ENCODE data around the gene KRT77.

The KRT77 gene

DNA sequence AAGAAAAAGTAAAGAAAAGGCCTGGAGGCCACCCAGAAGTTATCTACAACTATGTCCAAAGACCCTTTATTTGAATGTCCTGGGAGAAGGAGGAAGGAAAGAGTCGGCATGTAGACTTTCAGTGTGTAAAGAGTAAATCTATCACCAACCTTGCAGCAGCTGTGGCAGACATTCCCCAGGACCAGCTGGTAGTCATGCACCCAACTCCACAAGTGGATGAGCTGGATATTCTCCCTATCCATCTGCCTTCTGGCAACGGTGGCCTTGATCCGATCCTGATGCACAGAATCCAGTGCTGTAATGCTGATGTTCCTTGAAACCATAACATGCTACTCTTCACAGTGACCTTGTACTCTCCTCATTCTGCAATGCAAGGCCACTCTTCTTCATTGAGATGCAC lies 46.5 kb upstream of the KRT77 start:
- Histone ChIP-seq H3K4me3 (ENCODE audit: low read length) (no peak overlapping the region), H3K27me3 (replicated peaks; ENCODE audit: insufficient read depth, low read length) (peaks cover 66% of the 10 kb centered on the region), H3K9me2 (replicated peaks; ENCODE audit: insufficient read depth, low read length) (no peaks in the 10 kb centered on the region), H2AFZ (ENCODE audit: low read length) (no peak overlapping the region), H3K9me3 (replicated peaks; ENCODE audit: insufficient read depth, low read length) (no peaks in the 10 kb centered on the region), H3K36me3 (replicated peaks; ENCODE audit: insufficient read depth, low read length) (no peaks in the 10 kb centered on the region), H3K27ac (ENCODE audit: low read length) (no peak overlapping the region), H3K4me1 (ENCODE audit: low read length) (no peaks in the 10 kb centered on the region), H3K9ac (ENCODE audit: low read length) (no peak overlapping the region), H4K20me1 (ENCODE audit: insufficient read depth, low read length) (no peaks in the 10 kb centered on the region), H3K79me2 (ENCODE audit: low read length) (no peaks in the 10 kb centered on the region), H3F3A (ENCODE audit: insufficient read depth, low read length) (no peaks in the 10 kb centered on the region), H3K4me2 (ENCODE audit: low read depth, low read length) (no peak overlapping the region)
- no peak for DNase-seq
- TF ChIP-seq CTCF (IDR thresholded peaks at IDR 0.05; ENCODE audit: low read length) (no peak), EZH2phosphoT487 (IDR thresholded peaks at IDR 0.05; ENCODE audit: low read length) (no peak), EZH2 (optimal IDR thresholded peaks at IDR 0.05; ENCODE audit: low read depth, low read length) (no peak)

DNA sequence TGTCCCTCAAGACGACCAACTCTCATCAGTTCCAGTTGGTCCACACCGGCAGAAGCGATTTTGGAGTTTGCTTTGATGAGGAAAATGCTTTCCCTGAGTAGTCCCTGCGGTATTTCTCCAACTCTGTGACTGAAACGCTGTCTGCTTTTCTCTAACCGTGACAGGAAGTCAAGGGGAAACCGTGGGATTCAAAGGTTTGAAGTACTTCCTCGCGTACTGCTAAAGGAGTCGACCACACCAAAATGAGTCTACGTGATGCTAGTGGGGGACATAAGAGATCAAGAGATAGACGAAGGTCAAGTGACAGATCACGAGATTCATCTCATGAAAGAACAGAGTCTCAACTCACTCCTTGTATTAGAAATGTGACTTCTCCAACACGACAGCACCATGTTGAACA lies 45.3 kb upstream of the KRT77 start:
- no peaks in the 10 kb centered on the region for H3K9me3 ChIP-seq (replicated peaks; ENCODE audit: insufficient read depth, low read length)
- no peaks in the 10 kb centered on the region for H3K9me2 ChIP-seq (replicated peaks; ENCODE audit: insufficient read depth, low read length)
- no peak overlapping the region for H3K4me3 ChIP-seq (ENCODE audit: low read length)
- peaks cover 66% of the 10 kb centered on the region for H3K27me3 ChIP-seq (replicated peaks; ENCODE audit: insufficient read depth, low read length)
- H3K36me3 ChIP-seq (replicated peaks; ENCODE audit: insufficient read depth, low read length): no peaks in the 10 kb centered on the region
- H3F3A ChIP-seq (ENCODE audit: insufficient read depth, low read length): no peaks in the 10 kb centered on the region
- DNase-seq: no peak
- no peak overlapping the region for H3K27ac ChIP-seq (ENCODE audit: low read length)
- no peaks in the 10 kb centered on the region for H3K79me2 ChIP-seq (ENCODE audit: low read length)
- H3K4me1 ChIP-seq (ENCODE audit: low read length): no peaks in the 10 kb centered on the region
- H4K20me1 ChIP-seq (ENCODE audit: insufficient read depth, low read length): no peaks in the 10 kb centered on the region
- no peak overlapping the region for H3K9ac ChIP-seq (ENCODE audit: low read length)
- TF ChIP-seq CTCF (IDR thresholded peaks at IDR 0.05; ENCODE audit: low read length) (no peak), EZH2phosphoT487 (IDR thresholded peaks at IDR 0.05; ENCODE audit: low read length) (no peak), EZH2 (optimal IDR thresholded peaks at IDR 0.05; ENCODE audit: low read depth, low read length) (no peak)
- no peak overlapping the region for H2AFZ ChIP-seq (ENCODE audit: low read length)
- H3K4me2 ChIP-seq (ENCODE audit: low read depth, low read length): no peak overlapping the region

DNA sequence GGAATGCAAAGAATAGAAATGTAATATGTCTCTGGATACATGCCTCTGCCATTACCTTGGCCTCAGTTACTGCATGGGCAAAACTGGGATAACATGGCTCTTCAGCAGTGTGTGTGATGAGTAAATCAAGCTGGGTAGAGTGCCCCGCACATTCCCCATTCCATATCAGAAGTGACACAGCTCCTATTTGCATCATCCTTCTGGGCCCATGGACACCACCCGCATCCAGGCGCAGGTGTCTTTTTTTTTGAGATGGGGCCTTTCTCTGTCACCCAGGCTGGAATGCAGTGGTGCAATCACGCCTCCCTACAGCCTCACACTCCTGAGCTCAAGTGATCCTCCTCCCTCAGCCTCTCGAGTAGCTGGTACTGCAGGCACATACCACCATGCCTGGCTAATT lies 42.2 kb upstream of the KRT77 start:
- no peak for TF ChIP-seq EZH2 (optimal IDR thresholded peaks at IDR 0.05; ENCODE audit: low read depth, low read length)
- no peak for TF ChIP-seq CTCF (IDR thresholded peaks at IDR 0.05; ENCODE audit: low read length)
- no peak for TF ChIP-seq EZH2phosphoT487 (IDR thresholded peaks at IDR 0.05; ENCODE audit: low read length)
- Histone ChIP-seq H3K79me2 (ENCODE audit: low read length) (no peaks in the 10 kb centered on the region), H3K4me2 (ENCODE audit: low read depth, low read length) (no peak overlapping the region), H3K9ac (ENCODE audit: low read length) (no peak overlapping the region), H4K20me1 (ENCODE audit: insufficient read depth, low read length) (no peaks in the 10 kb centered on the region), H3K9me2 (replicated peaks; ENCODE audit: insufficient read depth, low read length) (no peaks in the 10 kb centered on the region), H3K4me1 (ENCODE audit: low read length) (no peaks in the 10 kb centered on the region), H3K9me3 (replicated peaks; ENCODE audit: insufficient read depth, low read length) (no peaks in the 10 kb centered on the region), H3F3A (ENCODE audit: insufficient read depth, low read length) (no peaks in the 10 kb centered on the region), H3K36me3 (replicated peaks; ENCODE audit: insufficient read depth, low read length) (no peaks in the 10 kb centered on the region), H3K27ac (ENCODE audit: low read length) (no peak overlapping the region), H3K27me3 (replicated peaks; ENCODE audit: insufficient read depth, low read length) (peaks cover 53% of the 10 kb centered on the region), H3K4me3 (ENCODE audit: low read length) (no peak overlapping the region), H2AFZ (ENCODE audit: low read length) (no peak overlapping the region)
- no peak for DNase-seq
